HG03039 (cell line): ENCODE results near the gene PIK3AP1.

Source experiments
- ATAC-seq: cut with Tn5 transposase; IDR thresholded peaks from one replicate; pipeline ENCODE4 v1.9.1; 2021; ENCODE audit warnings: mild to moderate bottlenecking, moderate library complexity; ENCODE audit not compliant: unreplicated experiment

PIK3AP1 gene

DNA sequence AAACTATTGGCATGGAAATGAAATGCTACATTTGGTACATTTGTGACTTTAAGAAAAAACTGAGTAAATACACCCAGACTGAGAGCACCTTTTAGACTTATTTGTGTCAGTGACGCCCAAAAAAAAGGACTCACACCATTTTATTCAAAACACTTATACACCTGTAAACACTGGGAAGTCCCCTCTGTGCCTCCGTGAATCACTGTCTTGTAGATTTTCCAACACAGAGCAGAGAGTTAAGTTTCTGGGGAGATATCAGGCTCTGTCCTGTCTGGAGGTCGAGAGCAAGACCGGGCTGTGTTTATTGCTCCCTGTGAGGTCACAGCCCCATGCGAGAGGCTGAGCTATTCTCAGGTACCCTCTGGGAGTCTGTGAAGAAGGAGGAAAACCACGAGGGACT lies 72.8 kb downstream of the PIK3AP1 start:
- ATAC-seq, result no peak

DNA sequence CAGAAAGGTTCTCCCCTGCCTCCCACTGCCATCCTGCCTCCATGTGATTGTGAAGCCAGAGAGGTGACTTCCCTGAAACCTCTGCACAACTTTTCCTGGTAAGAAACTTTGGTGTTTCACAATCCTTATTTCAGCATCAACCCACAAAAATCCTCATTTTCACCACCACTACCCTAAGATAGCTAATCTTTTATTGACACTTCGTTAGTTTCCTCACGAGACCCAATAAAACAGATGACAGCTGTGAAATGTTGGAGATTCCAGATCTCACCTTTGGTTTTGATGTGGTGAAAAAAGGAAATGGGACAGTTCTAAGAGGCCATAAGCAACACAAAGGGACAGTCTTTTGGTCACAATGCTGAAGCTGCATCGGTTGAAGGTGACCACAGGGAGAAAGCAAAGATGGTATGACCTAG lies 73.6 kb downstream of the PIK3AP1 start:
- ATAC-seq, result no peak

DNA sequence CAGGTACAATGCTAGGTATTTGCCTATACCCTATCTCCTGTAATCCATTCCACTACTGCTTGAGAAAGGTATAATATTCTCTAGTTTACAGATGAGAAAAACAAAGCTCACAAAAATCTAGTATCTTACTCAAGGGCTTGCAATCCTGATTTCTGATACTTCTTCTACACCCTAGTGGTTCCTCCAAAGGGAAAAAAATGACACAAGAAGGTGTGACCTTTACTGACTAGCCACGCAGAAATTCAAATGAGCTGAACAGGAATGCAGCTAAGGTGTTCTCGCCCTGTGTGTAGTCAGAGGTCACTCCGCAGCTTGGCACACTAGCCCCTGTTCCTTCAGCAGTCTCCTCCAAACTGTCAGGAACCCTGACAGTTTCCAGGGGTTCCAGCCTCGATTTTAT lies 74.0 kb downstream of the PIK3AP1 start:
- no peak for ATAC-seq

DNA sequence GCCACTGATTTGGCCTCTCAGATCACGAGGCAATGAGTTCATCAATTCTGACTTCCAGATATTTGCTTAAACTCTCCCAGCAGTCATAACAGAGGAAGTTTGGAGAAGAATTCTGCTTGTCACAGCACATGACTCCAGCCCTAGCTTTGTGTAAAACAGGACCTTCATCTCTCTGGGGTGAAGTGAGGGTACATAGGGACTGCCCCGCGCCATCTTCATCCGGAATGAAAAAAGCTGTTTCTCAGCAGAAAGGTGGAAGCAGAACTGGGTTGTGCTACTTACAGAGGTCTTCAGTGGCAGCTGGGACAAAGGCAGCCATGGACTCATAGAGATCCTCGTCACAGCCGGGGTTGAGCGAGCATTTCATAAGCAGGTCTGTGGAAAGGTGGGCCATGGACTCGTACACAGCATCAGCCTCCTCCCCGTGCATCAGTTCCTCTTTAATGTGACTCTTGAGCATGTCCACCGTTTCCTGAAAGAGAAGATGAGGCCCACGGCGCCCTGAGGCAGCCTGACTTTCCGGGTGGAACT lies 75.1 kb downstream of the PIK3AP1 start:
- ATAC-seq, result no peak

DNA sequence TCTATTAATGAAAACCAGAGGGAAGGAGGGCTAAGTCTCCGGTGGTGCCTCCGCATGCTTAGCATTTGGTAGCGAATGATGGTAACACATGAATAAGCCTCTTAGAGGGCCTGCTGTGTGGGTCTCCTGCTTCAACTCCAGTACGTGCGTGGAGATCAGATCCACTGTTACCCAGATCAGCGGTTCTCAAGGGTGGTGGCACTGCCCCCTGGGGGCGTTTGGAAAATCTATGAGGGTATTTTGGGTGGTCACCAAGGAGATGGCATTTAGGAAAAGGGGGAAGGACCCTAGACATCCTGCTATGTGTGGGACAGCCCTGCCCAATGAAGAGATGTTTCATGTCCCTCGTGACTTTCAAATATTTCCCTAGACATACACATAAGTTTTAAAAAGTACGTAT lies 76.4 kb downstream of the PIK3AP1 start:
- no peak for ATAC-seq

DNA sequence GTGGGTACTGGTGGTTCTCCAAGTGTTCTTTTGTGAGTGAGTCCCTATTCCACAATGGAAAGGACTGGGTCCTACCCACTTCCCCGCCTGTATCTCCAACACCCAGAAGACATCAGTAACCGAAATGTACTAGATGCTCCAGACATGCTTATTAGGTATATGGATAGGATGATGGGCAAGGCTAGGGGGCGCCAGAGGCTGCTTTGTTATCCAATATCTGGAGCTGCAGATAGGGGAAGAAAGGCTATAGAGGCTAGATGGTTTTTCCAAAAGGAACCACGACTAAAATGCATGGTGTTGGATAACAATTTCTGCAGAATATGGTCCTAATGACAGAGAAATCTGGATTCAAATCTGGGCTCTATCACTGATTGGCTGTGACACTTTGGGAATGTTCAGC lies 77.3 kb downstream of the PIK3AP1 start:
- no peak for ATAC-seq

DNA sequence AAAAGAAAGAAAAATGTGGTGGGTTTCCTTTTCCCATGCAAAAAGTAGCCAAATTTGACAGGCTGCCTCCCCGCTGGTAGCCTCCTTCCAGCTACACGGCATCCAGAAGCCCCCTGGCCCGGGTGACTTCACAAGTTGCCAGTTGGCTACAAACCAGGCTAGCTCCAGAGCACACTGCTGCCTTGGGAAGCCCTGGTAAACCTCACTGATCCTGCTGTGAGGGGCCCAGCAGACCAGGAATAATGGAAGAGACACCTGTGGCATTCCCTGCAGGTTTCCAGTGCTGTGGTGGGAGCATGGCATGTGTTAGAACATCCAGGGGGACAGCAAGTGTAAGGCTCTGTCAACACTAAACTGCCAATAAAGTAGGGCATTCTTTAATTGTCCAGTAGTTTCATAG lies 77.8 kb downstream of the PIK3AP1 start:
- ATAC-seq, result no peak

DNA sequence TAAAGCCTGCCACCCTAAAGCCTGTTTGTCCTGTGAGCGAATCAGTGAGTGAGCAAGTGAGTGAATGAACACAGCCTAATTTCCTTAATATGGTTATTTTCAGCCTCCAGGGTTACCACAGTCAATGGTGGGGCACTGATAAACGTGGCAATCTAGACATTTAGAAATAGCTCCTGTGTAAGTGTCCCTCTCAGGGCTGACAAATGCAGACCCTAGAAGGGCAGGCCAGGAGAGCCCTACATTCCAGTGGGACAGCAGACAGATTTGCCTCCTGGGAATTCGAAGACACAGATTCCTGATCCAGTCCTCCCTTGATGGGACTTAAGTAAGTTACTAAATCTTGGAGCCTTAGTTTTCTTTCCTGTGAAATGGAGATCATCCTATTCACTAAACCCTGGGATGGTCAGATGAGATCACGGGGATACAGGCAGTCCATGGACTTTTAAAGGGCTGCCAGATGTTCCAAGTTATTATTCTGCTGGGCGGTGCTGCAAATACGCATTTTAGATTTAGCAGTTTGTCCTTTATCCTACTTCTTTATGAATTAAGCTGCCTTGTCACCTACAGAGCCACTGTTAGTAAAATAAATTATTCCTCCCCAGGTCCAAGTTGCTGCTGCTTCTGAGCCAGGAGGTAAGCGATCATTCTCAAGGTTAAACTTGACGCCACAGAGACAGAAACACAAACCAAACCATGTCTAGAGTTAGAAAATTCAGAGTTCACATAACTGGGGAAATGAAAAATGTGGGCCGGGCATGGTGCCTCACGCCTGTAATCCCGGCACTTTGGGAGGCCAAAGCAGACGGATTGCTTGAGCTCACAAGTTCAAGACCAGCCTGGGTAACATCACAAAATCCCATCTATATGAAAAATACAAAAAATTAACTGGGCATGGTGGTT lies 78.7 kb downstream of the PIK3AP1 start:
- no peak for ATAC-seq

DNA sequence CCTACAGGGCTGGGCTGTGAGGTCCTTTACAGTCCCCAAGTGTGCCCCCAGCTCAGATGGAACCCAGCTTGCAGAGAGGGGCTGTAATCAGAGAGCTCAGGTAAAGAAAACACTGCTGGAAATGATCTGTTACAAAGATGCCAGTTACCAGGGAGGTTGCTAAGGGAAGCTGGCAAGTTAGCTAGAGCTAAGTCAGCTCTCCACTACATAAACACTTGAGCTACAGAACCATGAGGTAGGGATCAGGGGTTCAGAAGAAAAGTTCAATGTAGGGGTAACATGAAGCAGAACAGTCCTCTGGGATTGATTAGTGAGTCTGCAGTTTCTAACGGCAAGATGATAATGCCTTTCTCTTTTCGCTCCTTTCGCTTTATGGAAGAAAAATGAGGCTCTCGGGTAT lies 80.4 kb downstream of the PIK3AP1 start:
- ATAC-seq, result no peak

DNA sequence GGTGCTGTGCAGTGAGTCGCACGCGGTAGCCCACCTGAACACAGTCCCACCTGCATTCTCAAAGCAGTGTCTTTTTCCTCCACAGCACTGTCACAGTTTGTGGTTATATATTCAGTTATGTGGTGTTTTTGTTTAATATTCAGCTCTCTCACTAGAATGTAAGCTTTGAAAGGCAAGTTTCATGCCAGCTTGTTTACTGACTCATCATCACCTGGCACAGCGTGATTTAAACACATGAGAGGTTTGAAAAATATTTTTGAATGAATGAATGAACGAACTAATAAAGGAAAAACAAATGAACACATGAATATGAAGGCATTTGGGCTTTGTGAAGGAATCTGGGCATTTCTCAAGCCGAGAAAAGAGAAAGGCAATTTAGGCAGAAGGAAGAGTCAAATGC lies 81.6 kb downstream of the PIK3AP1 start:
- no peak for ATAC-seq

DNA sequence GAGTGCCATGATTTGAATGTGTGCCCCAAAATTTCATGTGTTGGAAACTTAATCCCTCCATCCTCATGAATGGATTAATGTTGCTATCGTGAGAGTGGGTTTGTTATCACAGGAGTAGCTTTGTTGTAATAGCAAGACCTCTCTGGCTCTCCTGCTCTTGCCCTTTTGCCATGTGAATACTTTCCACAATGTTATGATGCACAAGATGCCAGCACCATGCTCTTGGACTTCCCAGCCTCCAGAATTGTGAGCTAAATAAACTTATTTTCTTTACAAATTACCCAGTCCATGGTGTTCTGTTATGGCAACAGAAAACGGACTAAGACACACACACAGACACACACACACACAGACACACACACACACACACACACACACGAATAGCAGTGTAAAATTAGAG lies 82.2 kb downstream of the PIK3AP1 start:
- ATAC-seq, result no peak

DNA sequence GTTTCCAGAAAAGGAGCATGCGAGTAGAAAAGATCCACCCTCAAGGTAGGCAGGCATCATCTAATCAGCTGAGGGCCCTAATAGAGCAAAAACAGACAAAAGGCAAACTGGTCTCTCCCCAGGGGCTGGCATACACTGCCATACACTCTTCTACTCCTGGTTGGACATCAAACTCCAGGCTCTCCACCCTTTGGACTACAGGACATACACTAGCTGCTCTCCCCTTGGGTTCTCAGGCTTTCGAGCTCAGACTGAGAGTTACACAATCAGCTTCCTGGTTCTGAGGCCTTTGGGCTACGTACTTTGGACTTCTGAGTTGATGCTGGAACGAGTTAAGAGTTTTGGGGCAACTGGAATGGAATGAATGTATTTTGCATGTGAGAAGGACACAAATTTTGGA lies 82.6 kb downstream of the PIK3AP1 start:
- no peak for ATAC-seq

DNA sequence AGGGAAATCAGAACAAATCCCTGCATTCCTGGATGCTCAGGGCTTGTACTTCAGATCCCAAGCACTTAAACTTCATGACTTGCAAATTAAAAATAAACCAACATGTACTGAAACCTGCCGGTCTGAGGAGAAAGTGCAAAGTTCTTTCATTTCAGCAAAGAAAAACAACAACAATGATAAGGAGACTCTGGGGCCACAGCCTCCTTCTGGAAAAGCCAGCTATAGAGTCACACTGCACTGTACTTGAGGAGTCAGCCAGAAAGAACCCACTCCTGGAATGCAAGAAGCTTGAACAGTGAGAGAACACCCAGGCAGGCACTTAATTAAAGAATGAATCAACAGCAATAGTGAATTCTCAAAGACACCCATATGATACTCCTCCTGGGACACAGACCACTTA lies 83.8 kb downstream of the PIK3AP1 start:
- ATAC-seq, result no peak

DNA sequence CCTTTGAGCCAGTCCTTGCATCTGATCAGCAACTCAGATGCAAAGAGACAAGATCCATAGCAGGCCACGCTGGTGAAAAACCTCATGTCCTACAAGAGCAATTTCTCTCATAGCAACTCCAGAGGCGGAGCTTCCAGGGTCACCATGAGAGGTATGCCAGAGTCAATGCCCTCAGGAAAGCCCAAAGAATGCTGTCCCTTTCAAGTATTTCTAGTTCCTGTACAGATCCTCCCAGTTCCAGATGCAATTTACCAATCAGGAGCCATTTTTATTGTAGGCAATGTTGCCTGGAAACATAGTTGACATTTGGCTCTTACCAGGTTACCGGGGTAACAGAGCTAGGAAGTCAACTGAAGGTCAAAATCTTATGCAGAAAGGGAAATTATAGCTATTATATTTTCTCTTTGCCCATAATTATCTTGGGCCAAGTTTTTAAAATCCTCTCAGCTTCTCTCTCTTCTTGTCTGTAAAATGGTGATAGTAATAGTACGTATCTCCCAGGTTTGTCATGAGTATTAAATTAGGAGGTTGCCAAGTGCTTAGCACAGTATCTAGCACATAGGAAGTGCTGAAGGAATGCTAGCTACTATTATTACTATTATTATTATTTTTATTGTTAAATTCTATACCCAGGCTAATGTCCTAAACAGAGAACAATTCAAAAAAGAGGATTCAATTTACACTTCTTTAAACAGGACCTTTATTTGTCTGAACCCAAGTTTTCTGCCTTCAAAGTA lies 87.2 kb downstream of the PIK3AP1 start:
- no peak for ATAC-seq

DNA sequence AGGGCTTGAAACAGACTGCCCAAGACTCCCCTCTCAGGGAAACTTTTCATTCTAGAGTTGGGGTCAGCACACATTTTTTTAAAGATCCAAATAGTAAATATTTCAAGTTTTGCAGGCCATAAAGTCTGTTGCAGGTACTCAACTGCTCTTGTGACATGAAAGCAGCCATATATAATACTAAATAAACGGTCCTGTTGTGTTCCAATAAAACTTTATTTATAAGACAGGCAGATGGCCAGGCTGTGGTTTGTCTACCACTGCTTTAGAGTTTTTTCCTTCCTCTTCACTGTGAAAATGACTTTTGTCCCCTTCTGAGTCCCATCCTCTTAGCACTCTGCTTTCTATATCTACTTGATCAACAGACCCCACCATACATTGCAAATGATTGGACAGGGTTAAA lies 93.0 kb downstream of the PIK3AP1 start:
- no peak for ATAC-seq

DNA sequence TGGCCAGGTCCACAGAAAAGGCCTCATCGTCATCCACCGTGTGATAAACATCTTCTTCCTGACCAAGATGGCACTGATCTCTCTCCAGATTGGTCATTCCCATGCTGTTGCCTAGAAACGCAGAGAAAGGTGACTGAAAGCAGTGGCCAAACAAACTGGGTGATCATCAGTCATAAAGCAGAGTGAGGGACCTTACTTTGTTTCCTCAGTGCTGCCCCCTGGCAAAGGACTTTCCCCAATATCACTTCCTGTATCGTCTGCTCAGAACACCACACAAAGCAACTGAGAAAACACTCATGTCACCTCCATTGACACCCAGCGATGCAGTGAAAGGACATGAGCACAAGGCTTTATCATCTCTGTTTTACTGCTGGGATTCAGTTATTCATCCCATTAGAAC lies 93.5 kb downstream of the PIK3AP1 start:
- no peak for ATAC-seq

DNA sequence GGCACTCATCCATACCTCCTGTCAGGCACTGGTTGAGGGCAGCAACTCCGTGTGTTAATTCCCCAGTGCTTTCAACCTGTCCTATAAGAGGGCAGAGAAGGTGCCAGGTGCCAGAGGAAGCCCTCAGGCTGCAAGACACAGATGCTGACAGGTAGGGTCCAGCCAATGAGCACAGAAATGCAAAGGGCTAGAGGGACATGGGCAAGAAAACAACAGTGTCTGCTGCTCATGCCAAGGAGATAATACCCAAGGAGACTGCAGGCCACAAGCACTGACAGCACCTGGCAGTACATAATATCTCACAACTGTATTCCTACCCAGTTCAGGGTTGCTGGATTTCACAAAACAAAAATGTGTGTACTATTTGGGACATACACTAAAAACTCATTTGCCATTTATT lies 95.1 kb downstream of the PIK3AP1 start:
- ATAC-seq, result no peak

DNA sequence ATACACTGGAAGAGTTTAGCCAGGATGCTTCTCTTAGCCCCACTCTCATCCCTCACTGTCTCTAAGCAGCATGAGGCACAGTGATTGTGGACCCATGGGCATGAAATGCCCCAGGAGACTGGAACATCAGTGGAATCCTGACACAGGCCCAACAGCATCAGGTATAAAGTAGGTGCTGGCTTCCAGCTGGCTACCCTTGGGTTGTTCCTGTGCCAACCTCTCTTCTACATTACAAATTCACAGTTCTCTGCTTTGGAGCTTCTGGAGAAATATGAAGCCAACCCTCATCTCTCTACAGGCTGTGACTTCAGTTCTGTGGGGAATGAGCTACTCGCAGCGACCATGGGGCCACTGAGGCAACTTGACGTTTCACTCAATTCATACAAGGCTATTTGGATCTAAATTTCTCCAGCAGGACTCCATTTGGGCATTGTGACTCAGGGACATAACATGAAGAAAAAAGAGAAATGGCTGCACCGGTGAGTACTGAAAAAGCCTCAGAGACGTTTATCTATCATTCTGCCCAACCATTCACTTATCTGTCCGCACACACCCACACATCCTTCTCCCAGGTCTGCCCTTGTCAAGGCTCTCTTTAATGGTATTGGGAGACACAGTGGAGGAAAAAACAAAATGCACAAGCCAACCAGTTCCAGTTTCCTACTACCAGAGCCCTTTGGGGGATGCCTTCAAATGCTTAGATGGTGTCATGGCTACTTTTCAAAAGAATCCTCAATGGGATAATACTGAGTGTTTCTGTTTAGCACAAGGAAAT lies 98.1 kb downstream of the PIK3AP1 start:
- no peak for ATAC-seq

DNA sequence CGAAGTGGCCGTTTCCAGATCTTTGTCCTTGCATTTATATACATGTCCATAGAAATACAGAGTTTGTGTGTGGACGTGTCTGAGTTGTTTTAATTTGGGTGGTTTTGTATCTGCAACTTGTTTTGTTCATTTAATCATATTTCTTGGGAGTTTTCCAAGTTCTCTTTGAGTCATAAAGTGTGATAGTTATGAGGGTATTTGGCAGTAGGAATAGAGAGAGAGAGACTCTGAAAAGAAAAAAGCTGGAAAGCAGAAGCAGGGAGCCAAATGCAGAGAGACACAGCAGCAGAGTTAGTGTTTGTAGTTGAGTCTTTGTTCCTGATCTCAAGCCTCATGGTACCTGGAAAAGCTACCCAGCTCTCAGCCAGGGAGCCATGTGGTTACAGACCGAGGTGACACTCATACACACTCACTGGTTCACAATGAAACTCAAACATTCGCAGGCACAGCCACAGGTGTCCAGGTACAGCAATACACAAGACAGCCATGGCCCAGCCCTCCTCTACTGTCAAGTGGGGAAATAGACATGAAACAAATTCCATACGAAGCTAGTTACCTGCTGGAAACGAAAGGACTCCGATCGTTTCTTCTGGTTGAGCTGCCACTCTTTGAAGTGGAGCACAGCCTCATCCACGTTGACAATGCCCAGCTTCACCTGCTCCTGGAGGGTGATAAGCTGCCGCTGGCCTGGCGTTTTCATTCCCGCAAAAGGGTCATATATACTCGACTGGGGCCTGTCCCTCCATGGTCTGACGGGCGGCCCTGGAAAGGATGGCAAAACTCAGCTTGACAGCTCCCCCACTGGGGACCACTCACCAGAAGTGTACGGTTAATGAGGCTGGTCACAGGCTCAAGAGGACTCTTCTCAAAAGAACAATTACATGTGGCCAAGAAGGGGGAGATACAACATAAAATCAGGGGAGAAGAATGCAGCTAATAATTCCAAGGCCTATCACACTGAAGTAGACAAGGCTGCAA lies 100.2 kb downstream of the PIK3AP1 start:
- no peak for ATAC-seq

DNA sequence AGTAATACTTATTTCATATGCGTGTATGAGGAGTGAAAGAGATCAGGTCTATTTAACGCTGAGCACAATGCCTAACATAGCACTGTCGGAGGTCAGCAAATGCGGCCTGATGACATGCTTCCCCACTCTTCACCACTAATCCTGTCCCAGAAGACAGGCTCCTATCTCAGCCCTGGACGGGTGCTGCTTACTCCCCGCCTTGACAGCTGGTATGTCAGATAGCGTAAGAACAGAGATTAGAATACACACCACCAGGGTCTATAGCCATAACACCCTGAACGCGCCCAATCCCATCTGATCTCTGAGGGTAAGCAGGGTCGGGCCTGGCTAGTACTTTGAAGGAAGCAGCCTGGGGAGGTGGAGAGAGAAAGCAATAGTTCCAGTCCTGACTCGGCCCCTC lies 101.2 kb downstream of the PIK3AP1 start:
- ATAC-seq, result no peak
